Umbilical cord (tissue), 2 donors: ENCODE measurements around the gene RABGAP1L. TPM values are rescaled to one million over a fixed set of nuclear protein-coding genes. Genes with fewer than 3 reads are reported as not detected.

ENCODE experiments used
- DNase-seq: peaks from one replicate; pipeline ENCODE4 v3.0.0-alpha.2; 2015; ENCODE audit warnings: low spot score
- total RNA-seq: library from RNA; depleted of rRNA; stranded (reverse); fragments of >200 nt; gene quantifications from one replicate; pipeline ENCODE4 v1.2.3, GENCODE V29; 2014; ENCODE audit warnings: low replicate concordance; ENCODE audit not compliant: insufficient read depth

Gene RABGAP1L
- total RNA-seq, 1 donor from 2014 or later: 40.9 TPM

- no peak for DNase-seq
Observed at GRCh38 chr1:174957829-174958228, 798.5 kb downstream of the RABGAP1L start.

DNA sequence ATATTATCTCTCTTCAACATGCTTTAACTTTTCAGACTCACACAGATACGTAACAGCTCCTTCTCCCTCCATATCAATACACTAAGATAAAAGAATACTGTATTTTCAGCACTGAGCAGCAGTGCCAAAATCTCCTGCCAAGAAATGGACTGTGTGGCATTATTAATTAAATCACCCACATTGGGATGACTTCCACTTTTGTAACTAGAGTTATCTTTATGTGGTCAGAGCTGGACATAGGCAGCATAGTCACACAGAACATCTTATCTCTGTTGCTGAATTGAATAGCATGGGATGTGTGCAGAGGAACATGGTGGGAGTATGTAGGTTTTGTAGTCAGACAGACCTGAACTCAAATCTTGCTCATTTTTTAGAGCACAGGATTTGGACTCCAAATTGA lies 799.1 kb downstream of the RABGAP1L start:
- no peak for DNase-seq

- DNase-seq: no peak
Observed at GRCh38 chr1:174960362-174960761, 801.0 kb downstream of the RABGAP1L start.

DNA sequence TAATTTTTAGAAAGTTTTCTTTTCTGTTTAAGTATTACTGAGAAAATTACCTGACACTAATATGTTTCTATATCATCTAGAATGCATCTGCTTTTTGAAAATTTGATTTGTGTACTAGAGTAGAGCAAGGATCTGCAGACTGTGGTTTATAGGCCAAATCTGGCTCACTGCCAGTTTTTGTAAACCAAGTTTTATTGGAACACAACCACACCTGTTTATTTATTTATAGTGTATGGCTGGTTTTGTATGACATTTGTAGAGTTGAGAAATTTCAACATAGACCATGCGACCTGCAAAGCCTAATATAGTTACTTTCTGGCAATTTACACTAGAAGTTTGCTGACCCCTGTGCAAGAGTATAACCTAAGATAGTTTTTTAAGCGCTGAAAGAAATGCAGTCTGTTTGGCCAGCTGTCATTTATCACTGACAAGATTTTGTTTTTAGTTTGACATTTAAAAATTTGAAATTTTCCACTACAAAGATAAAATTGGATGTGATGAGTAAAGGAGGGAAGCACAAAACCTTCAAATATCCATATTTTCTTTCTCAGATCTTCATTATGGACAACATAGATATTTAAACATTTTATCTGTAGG lies 804.3 kb downstream of the RABGAP1L start:
- no peak for DNase-seq

- peak; percentile 28 for DNase-seq
Observed at GRCh38 chr1:174964261-174964971, 805.1 kb downstream of the RABGAP1L start.

- DNase-seq: peak; percentile 38
Observed at GRCh38 chr1:174964972-174965361, 805.6 kb downstream of the RABGAP1L start.

- DNase-seq: peak; percentile 18
Observed at GRCh38 chr1:174965362-174966007, 806.2 kb downstream of the RABGAP1L start.

GRCh38 chr1:174966008-174966572 lies 806.8 kb downstream of the RABGAP1L start:
- DNase-seq: peak; percentile 69

GRCh38 chr1:174967845-174968705 lies 808.8 kb downstream of the RABGAP1L start:
- DNase-seq: peak; percentile 12

GRCh38 chr1:174968750-174969244 lies 809.5 kb downstream of the RABGAP1L start:
- DNase-seq: peak; percentile 11

DNA sequence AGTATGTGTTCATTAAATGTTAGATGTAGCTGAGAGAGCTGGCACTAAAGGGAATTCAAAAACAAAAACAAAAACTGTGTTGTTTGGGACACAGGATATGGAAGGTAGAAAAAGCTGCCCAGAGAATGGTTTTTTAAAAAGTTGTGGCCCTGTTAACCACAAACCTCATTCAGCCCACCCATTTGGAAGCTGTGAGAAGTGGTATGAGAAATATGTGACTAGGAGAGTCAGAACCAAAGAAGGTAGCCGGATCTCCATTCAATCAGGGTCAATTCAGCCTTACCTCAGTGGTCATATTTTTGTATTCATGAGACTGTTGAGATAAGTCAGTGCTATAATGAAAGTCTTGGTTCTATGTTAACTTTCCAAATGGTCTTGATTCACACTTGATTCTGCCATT lies 810.7 kb downstream of the RABGAP1L start:
- DNase-seq: no peak

GRCh38 chr1:174971466-174971865 lies 812.1 kb downstream of the RABGAP1L start:
- no peak for DNase-seq

DNA sequence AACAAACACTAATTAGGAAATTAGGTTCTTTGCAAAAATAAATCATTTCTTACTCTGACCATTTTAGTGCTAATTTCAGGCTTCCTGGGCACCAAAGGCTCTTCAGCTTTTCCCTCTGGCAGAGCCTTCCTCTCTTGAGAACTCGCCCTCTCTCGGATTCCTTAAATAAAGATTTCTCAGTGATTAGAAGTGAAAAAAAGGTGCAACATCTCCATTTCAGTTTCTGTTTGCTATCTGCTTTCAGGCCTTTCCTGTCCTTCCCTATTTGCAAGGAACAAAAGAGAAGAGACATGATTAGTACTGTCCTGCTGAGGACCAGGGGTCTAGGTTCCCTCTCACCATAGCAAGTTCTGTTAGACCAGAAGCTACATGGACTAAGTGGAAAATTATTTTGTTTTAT lies 812.6 kb downstream of the RABGAP1L start:
- DNase-seq: no peak

DNA sequence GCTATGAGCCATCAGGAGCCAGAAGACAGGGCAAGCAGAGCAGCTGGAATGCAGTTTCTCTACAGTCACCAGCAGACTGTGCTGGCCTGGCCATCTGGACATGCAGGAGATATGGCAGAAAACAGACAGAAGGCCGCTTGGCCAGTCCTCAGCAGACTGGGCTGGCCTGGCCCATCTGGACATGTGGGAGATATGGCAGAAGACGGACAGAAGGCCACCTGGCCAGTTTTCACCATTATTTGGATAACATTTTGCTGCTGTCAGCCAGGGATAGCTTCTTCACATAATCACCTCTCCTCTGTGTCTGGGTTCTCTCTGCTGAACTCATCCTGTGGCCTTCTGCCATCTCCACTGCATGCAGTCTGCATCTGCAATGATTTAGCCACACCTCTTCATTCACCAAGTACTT lies 815.4 kb downstream of the RABGAP1L start:
- DNase-seq: no peak

DNA sequence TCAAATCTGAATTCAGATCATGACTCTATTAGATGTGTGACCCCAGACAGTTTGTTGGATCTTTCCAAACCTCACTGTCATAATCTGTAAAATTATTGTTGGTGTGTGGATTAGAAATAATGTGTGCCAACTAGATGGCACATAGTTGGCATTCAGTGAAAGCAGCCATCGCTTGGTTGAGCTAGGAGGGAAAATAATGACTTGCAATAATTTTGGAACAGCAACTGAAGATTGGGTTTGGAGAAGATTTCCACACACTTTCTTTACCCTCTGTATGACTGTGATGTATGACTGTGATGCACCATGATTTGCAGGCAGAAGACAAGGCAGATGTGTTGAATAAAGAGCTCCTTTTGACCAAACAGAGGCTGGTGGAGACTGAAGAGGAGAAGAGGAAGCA lies 816.4 kb downstream of the RABGAP1L start:
- no peak for DNase-seq

GRCh38 chr1:174976436-174977108 lies 817.3 kb downstream of the RABGAP1L start:
- DNase-seq: no peak

DNA sequence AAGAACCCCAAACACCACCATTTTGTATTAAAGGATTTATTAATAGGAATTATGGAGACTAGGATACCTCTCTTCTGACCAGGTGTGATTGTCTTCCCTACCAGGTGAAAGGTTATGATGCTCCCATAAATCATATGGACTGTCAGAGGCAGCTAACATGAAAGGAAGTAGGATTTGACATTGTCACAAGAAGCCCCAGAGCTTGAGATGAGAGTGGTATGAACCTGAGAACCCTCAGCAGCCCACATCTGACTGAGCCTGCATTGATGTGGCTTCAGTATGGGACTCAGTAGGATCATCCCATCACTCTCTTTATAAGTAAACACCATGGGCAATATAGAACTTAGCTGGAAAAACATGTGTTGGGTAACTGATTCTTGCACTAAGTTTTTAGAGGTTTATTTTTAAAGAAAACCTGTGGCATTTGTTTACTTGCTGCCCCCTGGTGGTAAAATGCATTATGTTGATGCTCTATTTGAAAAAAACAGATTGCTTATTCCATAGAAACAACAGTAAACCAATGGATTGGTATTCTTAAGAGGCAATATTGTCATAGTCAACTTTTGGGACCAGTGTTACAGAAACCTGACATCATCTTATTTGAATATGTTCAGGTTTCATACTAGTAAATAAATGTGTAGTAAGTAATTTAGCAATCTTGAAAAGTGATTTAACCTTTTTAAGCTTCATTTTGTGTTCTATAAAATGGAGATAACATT lies 823.8 kb downstream of the RABGAP1L start:
- peak; percentile 22 for DNase-seq

- DNase-seq: no peak
Observed at GRCh38 chr1:174984952-174985351, 825.6 kb downstream of the RABGAP1L start.

DNA sequence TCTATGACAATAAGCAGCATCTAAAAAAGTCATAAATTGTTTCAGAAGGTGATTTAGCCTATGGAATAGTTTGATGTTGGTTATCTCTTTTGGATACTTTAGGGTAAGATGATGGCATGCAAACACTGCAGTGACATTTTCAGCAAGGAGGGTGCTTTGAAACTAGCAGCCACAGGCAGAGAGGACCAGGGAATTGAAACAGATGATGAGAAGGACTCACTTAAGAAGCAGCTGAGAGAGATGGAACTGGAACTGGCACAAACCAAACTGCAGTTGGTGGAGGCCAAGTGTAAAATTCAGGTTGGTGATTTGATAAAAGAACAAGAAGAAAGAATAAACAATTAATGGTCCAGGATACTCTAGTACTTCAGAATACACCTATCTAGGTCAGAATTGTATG lies 829.2 kb downstream of the RABGAP1L start:
- no peak for DNase-seq

- no peak for DNase-seq
Observed at GRCh38 chr1:174988986-174989385, 829.7 kb downstream of the RABGAP1L start.
